Renal pelvis (tissue), 4 donors: Measurements from ENCODE around the gene AACS. TPM values are rescaled to one million over a fixed set of nuclear protein-coding genes. Genes with fewer than 3 reads are reported as not detected.

Experiments
- DNase-seq: peaks from one replicate; pipeline ENCODE4 v3.0.0-alpha.2; 2013
- polyA plus RNA-seq, 3 donors: library from polyadenylated mRNA; unstranded; fragments of 120-200 nt; gene quantifications; one replicate each; pipeline ENCODE4 v1.2.1, GENCODE V29; 2013; ENCODE audit not compliant: insufficient read length in 3 of 3

The AACS gene
- polyA plus RNA-seq, 3 donors = 25.4 to 29.1 (median 28.4) TPM

DNA sequence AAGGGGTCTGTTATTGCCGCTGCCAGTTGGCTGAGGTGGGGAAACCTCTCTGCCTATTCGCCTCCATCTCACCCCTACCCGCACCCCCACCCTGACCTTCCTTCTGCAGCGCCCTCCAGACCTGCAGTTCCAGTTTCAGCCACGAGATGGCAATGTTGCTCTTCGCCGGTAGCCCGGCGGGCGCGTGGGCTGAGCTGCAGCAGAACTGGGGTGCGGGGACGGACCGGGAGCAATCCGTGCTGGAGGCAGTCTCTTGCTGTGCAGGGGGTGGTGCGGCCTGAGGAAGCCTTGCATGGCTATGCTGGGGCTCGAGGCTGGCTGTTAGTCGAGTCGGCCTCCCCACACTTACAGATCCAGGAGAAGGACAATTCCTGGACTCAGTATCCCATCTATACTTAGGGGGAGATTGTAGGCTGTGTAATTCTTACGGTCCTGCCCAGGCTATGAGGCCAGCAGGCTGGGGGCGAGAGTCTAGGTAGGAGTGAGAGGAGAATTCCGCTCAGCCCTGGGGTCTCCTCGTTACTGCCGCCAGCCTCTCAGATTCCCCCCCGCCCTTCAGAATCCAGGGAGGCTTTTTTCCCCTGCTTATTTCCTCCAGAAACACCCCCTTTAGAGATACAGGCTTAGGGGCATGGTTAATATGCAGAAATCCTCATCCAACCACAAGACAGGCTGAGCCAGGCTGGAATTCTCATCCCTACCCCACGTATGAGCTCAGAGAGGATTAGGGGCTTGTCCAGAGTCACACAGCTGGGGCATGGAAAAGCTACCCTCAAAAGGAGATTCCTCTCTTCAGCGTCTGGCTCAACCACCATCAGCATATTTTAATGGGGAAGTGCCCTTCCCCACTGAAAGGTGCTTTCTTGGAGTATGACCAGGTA lies 118.2 kb downstream of the AACS start:
- peak; percentile 68 for DNase-seq

DNA sequence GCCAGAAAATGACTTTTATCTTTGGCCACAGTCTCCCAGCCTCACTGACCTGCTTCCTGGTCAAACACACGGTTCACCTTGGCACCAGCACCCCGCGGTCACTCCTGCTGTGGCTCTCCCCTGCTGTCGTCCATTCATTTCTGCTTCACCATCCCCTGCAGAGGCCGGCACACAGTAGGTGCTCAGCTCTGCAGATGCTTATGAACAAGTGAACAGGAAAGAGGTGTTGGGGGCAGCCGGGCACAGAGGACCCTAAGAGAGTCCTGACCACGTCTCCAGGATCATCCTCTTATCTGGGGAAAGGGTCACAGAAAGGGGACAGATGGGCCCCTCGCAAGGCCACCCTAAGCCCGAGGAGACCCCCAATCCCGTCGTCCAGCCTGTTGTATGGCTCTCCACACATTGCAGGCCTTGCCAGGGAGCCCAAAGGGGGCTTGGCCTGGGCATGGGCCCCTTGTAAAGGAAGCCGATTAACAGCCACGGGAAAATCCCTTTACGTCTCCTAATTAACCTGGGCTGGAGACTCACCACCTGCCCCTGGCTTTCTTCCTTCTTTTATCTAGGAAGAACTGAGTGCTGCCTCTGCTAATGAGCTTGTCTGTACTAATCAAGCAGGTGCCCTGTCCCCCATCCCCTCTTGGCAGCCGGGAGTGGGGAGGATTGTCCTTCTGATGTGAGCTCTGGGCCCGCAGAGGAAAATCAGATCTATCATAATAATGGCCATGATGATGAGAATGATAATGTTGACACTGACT lies 119.2 kb downstream of the AACS start:
- no peak for DNase-seq

DNA sequence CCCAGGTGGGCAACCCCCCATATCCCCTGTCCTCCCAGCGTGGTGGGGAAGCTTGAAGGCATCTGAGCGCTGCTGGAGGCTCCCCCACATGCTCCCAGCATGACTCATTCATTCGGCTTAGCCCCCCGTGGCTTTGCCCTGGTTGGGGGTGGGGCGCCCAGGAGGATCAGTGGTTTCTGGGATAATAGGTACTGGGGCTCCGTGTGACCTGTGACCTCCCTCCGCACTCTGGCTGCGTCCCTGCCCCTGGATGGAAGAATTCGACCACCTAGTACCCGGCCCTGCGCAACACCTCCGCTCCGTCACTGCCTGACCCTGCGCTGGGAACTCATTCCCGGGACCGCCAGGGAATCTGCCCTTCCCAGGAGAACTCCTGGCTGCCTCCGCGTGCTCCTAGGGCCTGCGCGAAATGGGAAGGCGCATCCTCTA lies 120.1 kb downstream of the AACS start:
- no peak for DNase-seq

GRCh38 chr12:125185740-125186470 lies 120.7 kb downstream of the AACS start, which contains the start of gene TMEM132B:
Gene TMEM132B (plus strand): TSS chr12:125186386.
- DNase-seq = peak; percentile 80

- DNase-seq = no peak
Observed at GRCh38 chr12:125186471-125187147, 121.4 kb downstream of the AACS start.

GRCh38 chr12:125187148-125187745 lies 122.0 kb downstream of the AACS start:
- DNase-seq = no peak

DNA sequence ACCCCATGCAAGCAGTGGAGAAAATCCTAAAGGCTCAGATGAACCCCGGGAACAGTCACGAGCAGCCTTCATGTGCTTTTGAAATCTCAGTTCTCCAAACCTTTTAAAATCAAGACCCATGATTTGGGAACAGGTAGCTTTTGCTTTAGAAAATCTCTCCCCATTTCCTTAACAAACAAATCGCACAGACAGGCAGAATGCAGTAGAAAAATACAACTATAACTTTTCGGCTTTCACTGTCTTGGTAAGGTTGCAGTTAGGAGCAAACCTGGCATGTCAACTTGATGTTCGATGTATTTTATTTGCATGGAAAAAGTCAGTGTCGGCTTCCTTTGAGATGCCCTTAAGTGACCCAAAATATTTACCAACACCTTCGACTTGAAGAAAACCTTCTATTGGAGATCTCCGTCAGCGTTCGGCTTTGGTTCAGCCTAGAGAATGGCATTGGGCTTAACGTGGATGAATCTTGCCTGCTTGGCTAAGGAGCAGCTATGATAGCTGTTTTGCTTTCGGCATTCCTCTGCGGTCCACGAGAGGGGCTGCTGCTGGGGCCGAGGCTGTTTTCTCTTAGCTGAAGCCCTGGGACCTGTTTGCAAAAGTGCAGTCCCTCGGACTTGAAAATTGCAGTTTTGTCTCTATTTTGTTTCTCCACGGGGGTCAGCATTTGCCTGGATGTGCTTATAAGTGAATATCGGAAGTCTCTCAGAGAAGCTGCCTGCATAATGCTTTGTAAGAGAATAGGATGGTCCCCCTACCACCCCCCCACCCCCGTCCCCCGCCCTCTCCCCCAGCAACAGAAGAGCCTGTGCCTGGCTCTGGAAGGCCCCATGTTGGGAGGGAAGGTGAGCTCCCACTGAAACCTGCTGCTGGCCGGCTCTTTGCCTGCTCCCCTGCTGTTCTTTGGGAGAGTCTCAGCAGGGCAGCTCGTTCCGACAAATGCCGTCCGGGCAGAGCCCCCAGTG lies 122.8 kb downstream of the AACS start:
- DNase-seq = no peak

GRCh38 chr12:125189015-125189414 lies 123.8 kb downstream of the AACS start:
- no peak for DNase-seq

DNA sequence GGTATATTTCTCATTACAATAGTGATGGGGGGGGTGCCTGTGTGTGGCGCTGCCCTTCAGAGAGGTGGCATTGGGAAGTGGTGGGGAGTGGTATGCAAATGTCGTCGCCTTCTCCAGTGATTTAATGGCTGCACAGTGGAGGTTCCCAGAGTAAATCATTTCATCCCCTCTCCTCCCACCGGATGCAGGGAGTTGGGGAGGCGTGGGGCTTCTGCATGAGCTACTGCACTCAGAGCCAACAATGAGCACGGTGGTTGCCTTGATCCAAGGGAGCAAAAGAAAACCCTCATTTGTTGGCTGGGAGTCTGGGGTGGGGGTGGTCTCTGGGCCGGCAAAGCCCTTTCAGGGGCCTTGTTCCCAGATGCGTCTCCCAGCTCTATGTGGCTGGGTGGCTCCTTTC lies 124.3 kb downstream of the AACS start:
- DNase-seq = no peak

- DNase-seq = no peak
Observed at GRCh38 chr12:125191361-125192087, 126.3 kb downstream of the AACS start.

DNA sequence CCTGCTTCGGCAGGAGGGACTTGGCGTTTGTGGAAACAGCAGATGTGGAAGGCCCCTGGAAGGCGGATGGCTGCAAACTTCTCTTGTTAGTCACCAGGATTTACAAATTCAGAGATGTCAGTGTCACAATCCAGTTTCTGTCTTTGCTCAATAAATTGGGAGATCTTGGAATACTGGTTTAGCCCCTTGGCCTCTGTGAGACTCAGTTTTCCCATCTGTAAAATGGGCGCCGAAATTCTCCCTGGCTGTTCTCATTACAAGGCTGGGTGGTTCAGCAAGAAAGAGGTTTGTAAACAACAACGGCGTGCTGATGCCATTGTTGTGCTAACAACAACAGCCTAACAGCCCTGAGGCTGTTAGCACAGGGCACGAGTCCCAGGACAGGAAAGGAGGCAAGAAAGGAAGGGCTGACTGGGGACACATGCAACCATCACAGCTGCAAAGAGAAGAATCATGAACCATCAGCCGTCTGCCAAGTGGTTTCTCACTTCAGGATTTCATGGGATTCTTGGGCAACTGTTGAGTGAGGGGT lies 127.5 kb downstream of the AACS start:
- no peak for DNase-seq

Other genes with a start within 250 kb of the AACS start
- 10 to 100 TPM; 24.2 to 24.8 (median 24.7) TPM for gene SCARB1, start 201.6 kb upstream of the AACS start, polyA plus RNA-seq
- gene UBC, start 150.8 kb upstream of the AACS start, polyA plus RNA-seq = 1,000 to 10,000 TPM in 2 of 3 donors, 100 to 1,000 TPM in 1; 850 to 1,219 (median 1,080) TPM
- 10 to 100 TPM; 11.4 to 12.9 (median 11.8) TPM for gene DHX37, start 76.3 kb upstream of the AACS start, polyA plus RNA-seq
- gene BRI3BP, start 71.8 kb upstream of the AACS start, polyA plus RNA-seq = 10 to 100 TPM in 1 of 3 donors, 1 to 10 TPM in 2; 8.7 to 11.4 (median 9.4) TPM
- gene TMEM132B, start 121.0 kb downstream of the AACS start, polyA plus RNA-seq = 1 to 10 TPM; 3.5 to 4.3 (median 4.2) TPM